Glomerular visceral epithelial cell (primary cell): ENCODE measurements around the gene APOC1.
"Not testable (repeated sequence)": the region's sequence is repeated elsewhere in the genome, so short reads cannot be mapped to it uniquely, and the experiment has no call there.

Experiments used
- DNase-seq: peaks from one replicate; pipeline ENCODE4 v3.0.0-alpha.2; 2016; ENCODE audit errors: extremely low spot score

The APOC1 gene

DNA sequence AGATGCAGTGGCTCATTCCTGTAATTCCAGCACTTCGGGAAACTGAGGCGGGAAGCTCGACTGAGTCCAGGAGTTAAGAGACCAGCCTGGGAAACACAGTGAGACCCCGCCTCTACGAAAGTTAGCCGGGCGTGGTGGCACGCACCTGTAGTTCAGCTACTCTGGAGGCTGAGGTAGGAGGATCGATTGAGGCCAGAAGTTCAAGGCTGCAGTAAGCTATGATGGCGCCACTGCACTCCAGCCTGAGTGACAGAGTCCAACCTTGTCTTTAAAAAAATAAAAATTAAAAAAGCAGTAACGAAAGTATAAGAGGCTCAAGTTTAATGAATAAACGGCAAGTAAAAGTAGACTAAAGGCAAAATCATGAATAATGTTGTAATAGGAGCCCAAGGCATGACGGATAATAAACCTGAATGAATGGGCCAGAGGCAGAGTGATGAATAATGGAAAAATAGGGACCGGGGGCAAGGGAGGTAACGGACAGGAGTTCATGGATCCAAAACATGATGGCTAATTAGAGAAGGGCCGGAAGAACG lies 24.5 kb upstream of the APOC1 start:
- no peak for DNase-seq

DNA sequence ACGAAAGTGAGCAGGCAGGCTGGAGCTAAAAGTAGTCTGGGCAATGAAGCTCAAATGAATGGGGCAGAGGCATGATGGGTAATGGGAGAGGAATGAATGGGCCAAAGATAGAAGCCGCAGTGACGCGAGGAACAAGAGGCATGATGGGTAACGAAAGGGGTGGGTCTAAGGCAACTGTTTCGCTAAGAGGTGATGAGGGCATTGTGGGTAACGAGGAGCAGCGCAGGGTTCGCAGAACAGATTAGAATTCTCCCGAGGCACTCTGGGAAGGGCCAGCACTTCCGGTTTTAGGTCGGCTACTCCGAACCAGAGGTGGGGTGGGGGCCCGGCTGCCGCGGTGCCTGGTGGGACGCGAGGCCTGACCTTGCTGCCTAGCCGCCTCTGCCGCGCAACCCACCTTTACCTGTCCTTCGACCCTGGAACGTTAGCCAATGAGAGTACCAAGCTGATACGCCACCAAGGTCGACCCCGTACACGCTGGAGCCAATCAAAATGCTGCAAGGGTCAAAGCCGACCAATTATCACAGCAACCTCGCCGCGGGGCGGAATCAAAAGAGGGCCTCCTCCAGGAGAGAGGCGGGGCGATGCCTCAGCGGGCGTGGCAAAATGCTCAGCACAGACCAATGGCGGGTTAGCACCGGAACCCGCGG lies 23.9 kb upstream of the APOC1 start:
- peak; percentile 100 for DNase-seq

DNA sequence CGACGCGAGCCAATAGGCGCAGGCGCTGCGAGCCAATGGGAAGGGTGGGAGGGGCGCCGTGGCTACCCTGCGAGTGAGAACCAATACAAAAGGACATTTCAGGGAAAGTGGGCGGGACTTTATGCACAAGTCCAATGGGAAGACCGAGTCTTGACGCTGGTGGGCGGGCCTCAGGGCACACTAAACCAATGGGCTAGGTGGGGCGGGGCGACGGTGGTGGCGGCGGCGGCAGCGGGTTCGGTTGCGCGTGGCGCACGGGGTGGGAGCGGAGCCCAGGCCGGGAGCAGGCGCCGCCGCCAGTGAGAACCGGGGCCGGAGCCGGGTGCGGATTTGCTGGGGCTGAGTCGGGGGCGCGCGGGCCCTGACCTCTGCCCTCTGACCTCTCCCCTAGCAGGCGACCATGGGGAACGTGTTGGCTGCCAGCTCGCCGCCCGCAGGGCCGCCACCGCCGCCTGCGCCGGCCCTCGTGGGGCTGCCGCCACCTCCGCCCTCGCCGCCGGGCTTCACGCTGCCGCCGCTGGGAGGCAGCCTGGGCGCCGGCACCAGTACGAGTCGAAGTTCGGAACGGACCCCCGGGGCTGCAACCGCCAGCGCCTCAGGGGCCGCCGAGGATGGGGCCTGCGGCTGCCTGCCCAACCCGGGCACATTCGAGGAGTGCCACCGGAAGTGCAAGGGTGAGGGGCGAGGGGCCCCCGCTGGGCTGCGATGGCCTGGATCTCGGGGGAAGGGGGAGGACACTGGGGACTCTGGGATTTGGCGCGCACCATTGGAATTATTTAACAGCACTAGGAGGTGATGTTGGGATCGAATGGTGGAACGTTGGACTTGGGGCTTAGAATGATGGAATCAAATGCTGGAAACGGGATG lies 23.2 kb upstream of the APOC1 start, which contains the start of gene TOMM40:
Gene TOMM40 (plus strand): TSS at position 239 of the 867 bp plus-strand sequence. CDS start 162 bp downstream, at position 401.
- DNase-seq = no peak

DNA sequence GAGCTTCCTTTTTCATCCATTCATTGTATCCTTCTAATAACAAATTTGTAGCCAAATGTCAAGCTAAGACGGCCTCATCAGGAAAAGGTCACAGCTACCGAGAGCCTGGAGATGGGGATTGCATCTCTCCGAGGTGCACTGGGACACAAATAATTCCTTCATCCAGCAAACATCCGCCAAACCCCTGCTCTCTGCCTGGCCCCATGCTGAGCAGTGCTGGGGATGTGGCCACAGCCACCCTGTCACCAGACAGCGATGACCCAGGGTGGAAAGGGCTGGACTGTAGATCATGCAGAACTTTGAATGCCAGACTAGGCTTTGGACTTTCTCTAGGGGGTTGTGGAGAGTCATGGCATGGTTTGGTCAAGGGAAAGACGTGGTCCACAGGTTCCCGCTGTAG lies 21.5 kb upstream of the APOC1 start:
- DNase-seq = no peak

DNA sequence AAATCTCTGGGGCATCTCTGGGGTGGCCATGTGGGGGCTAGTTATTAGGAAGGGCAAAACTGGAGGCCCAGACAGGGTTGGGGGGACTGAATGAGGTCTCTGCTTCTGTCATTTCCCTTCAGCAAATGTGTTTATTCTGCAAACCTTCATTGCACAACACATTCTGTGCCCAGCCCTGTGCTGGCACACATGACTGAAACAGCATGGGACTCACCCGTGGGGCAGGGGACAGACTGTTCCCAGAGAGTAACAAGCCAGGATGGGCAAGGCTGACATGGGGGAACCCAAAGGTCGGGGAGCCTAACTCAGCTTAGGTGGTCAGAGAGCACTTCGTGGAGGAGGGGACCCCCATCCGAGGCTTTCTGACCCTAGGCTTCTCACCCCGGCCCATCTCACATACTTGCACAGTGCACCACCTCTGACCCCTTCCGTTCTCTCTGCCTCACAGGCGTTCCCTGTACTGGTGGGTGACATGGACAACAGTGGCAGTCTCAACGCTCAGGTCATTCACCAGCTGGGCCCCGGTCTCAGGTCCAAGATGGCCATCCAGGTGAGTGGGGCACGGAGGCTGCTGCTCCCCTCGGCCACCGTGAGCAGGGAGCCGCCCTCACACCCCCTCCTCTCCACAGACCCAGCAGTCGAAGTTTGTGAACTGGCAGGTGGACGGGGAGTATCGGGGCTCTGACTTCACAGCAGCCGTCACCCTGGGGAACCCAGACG lies 20.9 kb upstream of the APOC1 start:
- DNase-seq = no peak

DNA sequence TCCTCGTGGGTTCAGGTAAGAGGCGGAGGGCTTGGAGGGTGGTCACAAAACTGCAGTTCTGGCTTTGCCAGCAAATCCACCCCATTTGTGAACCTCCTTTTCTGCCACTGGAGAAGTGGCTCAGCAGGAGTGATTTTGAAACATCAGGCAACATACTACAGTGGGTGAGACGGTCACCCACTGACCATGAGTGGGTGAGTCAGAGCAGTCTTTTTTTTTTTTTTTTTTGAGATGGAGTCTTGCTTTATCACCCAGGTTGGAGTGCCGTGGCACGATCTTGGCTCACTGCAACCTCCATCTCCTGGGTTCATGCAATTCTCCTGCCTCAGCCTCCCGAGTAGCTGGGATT lies 20.4 kb upstream of the APOC1 start:
- no peak for DNase-seq

DNA sequence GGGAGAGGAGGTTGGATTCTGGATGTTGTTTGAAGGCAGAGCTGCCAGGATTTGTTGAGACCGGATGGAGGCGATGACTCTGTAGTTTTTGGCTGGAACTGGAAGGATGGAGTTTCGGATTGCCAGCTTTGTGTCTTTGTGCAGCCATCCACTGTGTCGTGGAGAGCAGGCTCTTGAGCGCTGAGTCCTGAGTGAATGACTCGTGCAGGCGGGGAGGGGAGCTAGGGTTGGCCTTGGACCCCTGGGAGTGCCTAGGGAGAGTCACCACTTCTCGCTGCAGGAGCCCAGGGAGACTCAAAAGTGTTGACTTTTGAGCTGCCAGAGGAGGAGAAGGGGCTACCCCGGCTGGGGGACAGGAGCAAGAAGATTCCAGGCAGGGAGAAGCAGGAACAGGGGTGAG lies 19.5 kb upstream of the APOC1 start:
- DNase-seq = no peak

DNA sequence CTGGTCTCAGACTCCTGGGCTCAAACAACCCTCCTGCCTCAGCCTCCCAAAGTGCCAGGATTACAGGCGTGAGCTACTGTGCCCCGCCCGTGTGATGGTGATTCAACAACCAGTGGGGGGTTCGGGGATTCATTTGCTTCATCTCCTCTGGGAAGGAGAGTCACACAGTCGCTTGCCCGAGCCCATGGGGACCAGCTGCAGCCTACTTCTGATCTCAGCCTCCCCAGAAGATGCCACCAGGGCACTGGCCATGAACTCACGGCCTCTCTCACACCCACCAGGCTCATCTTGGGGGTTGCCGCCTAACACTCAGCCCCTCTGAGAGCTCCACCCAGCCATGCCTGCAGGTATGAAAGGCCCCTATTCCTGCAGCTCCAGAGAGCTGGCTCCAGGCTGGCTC lies 16.6 kb upstream of the APOC1 start:
- DNase-seq = no peak

DNA sequence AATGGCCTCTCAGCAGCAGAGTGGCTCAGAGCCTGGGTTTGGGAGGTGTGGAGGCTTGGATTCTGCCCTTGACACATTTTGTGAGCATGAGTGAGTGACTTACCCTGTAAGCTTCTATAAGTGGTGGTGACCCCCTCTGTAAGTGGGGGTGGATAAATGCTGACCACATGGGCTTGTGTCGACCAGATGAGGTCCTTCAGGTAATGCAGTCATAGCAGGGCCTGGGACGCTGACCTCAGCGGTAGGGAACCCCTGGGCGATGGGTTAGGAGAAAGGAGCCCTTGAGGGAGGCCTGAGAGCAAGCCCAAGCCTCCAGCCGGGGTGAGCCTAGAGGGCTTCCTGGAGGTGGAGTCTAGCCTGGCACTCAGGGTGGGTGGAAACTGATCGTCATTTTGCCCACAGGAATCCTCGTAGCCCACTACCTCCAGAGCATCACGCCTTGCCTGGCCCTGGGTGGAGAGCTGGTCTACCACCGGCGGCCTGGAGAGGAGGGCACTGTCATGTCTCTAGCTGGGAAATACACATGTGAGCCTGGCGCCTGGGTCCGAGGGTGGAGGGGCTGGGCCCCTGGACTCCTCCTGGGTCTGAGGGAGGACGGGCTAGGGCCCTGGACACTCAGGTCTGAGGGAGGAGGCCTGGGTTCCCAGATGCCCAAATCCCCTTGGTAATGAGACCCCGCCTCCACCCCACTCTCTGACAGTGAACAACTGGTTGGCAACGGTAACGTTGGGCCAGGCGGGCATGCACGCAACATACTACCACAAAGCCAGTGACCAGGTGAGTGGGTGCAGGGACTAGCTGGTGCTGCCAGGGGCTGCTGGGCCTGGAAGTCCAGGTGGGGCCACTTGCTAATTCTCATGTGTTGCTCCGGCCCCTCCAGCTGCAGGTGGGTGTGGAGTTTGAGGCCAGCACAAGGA lies 13.8 kb upstream of the APOC1 start:
- no peak for DNase-seq

DNA sequence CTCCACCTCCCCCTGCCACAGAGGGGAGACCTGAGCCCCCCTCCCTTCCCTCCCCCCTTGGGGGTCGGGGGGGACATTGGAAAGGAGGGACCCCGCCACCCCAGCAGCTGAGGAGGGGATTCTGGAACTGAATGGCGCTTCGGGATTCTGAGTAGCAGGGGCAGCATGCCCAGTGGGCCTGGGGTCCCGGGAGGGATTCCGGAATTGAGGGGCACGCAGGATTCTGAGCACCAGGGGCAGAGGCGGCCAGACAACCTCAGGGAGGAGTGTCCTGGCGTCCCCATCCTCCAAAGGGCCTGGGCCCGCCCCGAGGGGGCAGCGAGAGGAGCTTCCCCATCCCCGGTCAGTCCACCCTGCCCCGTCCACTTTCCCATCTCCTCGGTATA lies 11.2 kb upstream of the APOC1 start:
- no peak for DNase-seq

DNA sequence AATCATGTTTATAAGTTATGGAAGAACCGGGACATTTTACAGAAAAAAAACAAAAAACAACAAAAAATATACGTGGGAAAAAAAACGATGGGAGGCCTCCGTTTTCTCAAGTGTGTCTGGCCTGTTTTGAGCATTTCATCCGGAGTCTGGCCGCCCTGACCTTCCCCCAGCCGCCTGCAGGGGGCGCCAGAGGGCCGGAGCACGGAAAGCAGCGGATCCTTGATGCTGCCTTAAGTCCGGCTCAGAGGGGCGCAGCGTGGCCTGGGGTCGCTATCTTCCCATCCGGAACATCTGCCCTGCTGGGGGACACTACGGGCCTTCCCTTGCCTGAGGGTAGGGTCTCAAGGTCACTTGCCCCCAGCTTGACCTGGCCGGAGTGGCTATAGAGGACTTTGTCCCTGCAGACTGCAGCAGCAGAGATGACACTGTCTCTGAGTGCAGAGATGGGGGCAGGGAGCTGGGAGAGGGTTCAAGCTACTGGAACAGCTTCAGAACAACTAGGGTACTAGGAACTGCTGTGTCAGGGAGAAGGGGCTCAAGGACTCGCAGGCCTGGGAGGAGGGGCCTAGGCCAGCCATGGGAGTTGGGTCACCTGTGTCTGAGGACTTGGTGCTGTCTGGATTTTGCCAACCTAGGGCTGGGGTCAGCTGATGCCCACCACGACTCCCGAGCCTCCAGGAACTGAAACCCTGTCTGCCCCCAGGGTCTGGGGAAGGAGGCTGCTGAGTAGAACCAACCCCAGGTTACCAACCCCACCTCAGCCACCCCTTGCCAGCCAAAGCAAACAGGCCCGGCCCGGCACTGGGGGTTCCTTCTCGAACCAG lies 10.6 kb upstream of the APOC1 start:
- peak; percentile 67 for DNase-seq

DNA sequence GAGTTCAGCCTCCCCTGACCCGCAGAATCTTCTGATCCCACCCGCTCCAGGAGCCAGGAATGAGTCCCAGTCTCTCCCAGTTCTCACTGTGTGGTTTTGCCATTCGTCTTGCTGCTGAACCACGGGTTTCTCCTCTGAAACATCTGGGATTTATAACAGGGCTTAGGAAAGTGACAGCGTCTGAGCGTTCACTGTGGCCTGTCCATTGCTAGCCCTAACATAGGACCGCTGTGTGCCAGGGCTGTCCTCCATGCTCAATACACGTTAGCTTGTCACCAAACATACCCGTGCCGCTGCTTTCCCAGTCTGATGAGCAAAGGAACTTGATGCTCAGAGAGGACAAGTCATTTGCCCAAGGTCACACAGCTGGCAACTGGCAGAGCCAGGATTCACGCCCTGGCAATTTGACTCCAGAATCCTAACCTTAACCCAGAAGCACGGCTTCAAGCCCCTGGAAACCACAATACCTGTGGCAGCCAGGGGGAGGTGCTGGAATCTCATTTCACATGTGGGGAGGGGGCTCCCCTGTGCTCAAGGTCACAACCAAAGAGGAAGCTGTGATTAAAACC lies 9.9 kb upstream of the APOC1 start:
- no peak for DNase-seq

DNA sequence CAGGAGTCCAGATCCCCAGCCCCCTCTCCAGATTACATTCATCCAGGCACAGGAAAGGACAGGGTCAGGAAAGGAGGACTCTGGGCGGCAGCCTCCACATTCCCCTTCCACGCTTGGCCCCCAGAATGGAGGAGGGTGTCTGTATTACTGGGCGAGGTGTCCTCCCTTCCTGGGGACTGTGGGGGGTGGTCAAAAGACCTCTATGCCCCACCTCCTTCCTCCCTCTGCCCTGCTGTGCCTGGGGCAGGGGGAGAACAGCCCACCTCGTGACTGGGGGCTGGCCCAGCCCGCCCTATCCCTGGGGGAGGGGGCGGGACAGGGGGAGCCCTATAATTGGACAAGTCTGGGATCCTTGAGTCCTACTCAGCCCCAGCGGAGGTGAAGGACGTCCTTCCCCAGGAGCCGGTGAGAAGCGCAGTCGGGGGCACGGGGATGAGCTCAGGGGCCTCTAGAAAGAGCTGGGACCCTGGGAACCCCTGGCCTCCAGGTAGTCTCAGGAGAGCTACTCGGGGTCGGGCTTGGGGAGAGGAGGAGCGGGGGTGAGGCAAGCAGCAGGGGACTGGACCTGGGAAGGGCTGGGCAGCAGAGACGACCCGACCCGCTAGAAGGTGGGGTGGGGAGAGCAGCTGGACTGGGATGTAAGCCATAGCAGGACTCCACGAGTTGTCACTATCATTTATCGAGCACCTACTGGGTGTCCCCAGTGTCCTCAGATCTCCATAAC lies 8.8 kb upstream of the APOC1 start, which contains the start of gene APOE:
Gene APOE (plus strand): TSS at position 360 of the 724 bp plus-strand sequence. CDS start 829 bp downstream, outside the sequence.
- no peak for DNase-seq

DNA sequence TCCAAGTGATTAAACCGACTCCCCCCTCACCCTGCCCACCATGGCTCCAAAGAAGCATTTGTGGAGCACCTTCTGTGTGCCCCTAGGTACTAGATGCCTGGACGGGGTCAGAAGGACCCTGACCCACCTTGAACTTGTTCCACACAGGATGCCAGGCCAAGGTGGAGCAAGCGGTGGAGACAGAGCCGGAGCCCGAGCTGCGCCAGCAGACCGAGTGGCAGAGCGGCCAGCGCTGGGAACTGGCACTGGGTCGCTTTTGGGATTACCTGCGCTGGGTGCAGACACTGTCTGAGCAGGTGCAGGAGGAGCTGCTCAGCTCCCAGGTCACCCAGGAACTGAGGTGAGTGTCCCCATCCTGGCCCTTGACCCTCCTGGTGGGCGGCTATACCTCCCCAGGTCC lies 6.8 kb upstream of the APOC1 start:
- DNase-seq = no peak

DNA sequence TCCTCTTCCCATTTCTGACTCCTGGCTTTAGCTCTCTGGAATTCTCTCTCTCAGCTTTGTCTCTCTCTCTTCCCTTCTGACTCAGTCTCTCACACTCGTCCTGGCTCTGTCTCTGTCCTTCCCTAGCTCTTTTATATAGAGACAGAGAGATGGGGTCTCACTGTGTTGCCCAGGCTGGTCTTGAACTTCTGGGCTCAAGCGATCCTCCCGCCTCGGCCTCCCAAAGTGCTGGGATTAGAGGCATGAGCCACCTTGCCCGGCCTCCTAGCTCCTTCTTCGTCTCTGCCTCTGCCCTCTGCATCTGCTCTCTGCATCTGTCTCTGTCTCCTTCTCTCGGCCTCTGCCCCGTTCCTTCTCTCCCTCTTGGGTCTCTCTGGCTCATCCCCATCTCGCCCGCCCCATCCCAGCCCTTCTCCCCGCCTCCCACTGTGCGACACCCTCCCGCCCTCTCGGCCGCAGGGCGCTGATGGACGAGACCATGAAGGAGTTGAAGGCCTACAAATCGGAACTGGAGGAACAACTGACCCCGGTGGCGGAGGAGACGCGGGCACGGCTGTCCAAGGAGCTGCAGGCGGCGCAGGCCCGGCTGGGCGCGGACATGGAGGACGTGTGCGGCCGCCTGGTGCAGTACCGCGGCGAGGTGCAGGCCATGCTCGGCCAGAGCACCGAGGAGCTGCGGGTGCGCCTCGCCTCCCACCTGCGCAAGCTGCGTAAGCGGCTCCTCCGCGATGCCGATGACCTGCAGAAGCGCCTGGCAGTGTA lies 6.2 kb upstream of the APOC1 start:
- DNase-seq = no peak

DNA sequence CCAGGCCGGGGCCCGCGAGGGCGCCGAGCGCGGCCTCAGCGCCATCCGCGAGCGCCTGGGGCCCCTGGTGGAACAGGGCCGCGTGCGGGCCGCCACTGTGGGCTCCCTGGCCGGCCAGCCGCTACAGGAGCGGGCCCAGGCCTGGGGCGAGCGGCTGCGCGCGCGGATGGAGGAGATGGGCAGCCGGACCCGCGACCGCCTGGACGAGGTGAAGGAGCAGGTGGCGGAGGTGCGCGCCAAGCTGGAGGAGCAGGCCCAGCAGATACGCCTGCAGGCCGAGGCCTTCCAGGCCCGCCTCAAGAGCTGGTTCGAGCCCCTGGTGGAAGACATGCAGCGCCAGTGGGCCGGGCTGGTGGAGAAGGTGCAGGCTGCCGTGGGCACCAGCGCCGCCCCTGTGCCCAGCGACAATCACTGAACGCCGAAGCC lies 5.6 kb upstream of the APOC1 start:
- DNase-seq = no peak

DNA sequence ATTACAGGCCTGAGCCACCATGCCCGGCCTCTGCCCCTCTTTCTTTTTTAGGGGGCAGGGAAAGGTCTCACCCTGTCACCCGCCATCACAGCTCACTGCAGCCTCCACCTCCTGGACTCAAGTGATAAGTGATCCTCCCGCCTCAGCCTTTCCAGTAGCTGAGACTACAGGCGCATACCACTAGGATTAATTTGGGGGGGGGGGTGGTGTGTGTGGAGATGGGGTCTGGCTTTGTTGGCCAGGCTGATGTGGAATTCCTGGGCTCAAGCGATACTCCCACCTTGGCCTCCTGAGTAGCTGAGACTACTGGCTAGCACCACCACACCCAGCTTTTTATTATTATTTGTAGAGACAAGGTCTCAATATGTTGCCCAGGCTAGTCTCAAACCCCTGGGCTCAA lies 4.6 kb upstream of the APOC1 start:
- DNase-seq = no peak

DNA sequence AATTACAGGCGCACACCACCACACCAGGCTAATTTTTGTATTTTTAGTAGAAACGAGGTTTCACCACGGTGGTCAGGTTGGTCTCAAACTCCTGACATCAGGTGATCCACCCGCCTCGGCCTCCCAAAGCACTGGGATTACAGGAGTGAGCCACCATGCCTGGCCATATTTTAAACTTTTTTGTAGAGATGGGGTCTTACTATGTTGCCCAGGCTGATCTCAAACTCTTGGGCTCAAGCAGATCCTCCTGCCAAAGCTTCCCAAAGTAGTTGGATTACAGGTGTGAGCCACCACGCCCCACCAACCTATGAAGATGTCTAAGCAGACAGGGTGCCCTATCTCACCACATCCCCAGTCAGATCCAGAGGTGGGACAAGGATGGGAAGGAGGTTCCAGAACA lies 2.5 kb upstream of the APOC1 start:
- DNase-seq = not testable (repeated sequence)

DNA sequence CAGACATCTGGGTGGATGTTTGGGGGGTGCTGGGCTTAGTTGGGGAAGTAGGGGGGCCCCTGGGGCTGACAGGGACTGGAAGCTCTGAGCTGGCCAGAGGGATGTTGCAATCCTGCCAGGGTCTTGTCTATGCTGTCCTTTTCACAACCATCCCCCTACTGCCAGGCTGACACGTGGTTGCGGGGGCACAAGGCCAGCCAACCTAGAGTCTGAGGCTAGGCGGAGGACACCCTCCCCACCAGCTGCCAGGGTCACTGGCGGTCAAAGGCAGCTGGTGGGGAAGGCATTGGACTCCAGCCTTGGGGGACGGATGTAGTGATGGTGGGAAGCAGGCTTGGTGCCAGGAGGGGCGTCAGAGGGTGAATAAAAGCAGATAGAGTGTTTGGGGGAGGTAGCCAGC lies 1.6 kb upstream of the APOC1 start:
- DNase-seq = no peak
